Skeletal muscle tissue (tissue), 4 donors: ENCODE data around the gene TMEM169. TPM values are rescaled to one million over a fixed set of nuclear protein-coding genes. Genes with fewer than 3 reads are reported as not detected.
"Not testable (repeated sequence)": the region's sequence is repeated elsewhere in the genome, so short reads cannot be mapped to it uniquely, and the experiment has no call there.

Experiments used
- H3K27ac ChIP-seq: one replicate; pipeline ENCODE4 v1.7.0; 2013; ENCODE audit warnings: mild to moderate bottlenecking, low read depth, low read length, inconsistent platforms
- H3K27me3 ChIP-seq, 3 donors: one replicate each; pipeline ENCODE4 v1.7.0; 2013; ENCODE audit warnings: low read length in 3 of 3; ENCODE audit not compliant: control insufficient read depth in 3 of 3, insufficient read depth in 3 of 3
- H3K36me3 ChIP-seq, 3 donors: one replicate each; pipeline ENCODE4 v1.7.0; 2013; ENCODE audit warnings: low read length in 3 of 3; ENCODE audit not compliant: control insufficient read depth in 3 of 3, insufficient read depth in 3 of 3
- H3K4me1 ChIP-seq, 3 donors: one replicate each; pipeline ENCODE4 v1.7.0; 2013; ENCODE audit warnings: low read length in 3 of 3, mild to moderate bottlenecking in 3 of 3; ENCODE audit not compliant: control insufficient read depth in 3 of 3, insufficient read depth in 3 of 3
- H3K4me3 ChIP-seq, 3 donors: one replicate each; pipeline ENCODE4 v1.7.0; 2013; ENCODE audit warnings: low read length in 3 of 3
- H3K9ac ChIP-seq, 3 donors: one replicate each; pipeline ENCODE4 v1.7.0; 2013; ENCODE audit warnings: low read length in 3 of 3, mild to moderate bottlenecking in 3 of 3, moderate library complexity in 2 of 3, low read depth in 1 of 3
- H3K9me3 ChIP-seq, 3 donors: one replicate each; pipeline ENCODE4 v1.7.0; 2013; ENCODE audit warnings: low read length in 3 of 3; ENCODE audit not compliant: control insufficient read depth in 3 of 3
- total RNA-seq: library from RNA; depleted of rRNA; stranded (reverse); fragments of >200 nt; gene quantifications from one replicate; pipeline ENCODE4 v1.2.3, GENCODE V29; 2014
- donor health status: Osteomylitis.

TMEM169 gene
- total RNA-seq, 1 donor from 2014 or later = 1.6 TPM

DNA sequence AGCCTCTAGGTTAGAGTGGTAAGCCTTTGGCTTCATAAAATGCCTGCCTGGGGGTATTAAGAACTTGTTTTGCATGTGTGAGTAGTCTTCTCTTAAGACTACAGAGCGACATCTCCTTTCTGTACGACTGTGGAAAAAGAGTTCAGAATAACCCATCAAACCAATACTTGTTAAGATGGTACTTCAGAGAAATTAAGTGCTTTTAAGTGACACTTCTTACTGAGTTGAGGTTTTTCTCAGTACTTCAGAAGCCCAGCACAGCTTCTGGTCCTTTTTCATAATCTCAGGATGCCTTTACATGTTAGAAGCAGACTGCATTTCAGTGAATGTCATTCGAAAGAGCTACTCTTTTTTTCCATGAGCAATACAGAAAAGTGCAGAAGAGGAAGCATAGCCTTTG, 38.3 kb downstream of the TMEM169 start:
- Histone ChIP-seq H3K9ac (no peak overlapping the region), H3K36me3 (peaks cover 20 to 64% (median 57%) of the 10 kb centered on the region in 3 donors), H3K27ac (no peak overlapping the region), H3K27me3 (no peaks in the 10 kb centered on the region), H3K9me3 (no peaks in the 10 kb centered on the region), H3K4me1 (peaks cover 0 to 12% (median 6%) of the 10 kb centered on the region in 3 donors), H3K4me3 (no peak overlapping the region)

GRCh38 chr2:216121255-216121654, 39.5 kb downstream of the TMEM169 start:
- H3K27ac ChIP-seq = no peak overlapping the region
- H3K36me3 ChIP-seq = peaks cover 26 to 75% (median 64%) of the 10 kb centered on the region in 3 donors
- peaks cover 0 to under 1% (median 0%) of the 10 kb centered on the region in 3 donors for H3K4me1 ChIP-seq

GRCh38 chr2:216126943-216127342, 45.2 kb downstream of the TMEM169 start:
- Histone ChIP-seq H3K36me3 (peaks cover 34 to 76% (median 62%) of the 10 kb centered on the region in 3 donors), H3K4me3 (no peak overlapping the region)

More at GRCh38 chr2:216121255-216121654, 39.5 kb downstream of the TMEM169 start:
- Histone ChIP-seq H3K4me3 (no peak overlapping the region), H3K9me3 (no peaks in the 10 kb centered on the region), H3K27me3 (no peaks in the 10 kb centered on the region), H3K9ac (no peak overlapping the region)

DNA sequence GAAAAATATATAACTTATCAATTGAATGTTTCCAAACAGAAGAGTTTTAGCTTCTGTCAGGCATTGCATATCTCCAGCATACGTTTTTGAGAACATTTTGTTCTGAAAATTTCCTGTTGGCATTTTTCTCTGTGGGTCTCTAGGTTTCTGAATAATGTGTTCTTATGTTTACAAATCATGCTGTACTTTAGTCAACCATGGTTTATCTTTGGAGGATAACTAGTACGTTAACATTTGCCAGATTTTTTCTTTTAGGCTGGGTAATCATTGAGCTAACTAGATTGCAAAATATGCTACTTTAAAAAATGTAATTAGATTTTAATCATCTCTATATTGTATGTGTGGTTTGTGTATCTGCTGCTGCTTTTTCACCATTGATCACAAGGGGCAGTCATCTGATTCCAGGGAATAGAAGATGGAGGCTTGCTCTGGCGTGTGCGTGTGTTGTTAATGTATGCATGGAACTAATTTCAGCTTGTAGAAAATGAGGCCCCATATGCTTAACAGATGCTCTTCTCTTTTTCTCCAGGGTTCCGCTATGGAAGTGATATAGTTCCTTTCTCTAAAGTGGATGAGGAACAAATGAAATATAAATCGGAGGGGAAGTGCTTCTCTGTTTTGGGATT, 48.7 kb downstream of the TMEM169 start:
- Histone ChIP-seq H3K27me3 (no peaks in the 10 kb centered on the region), H3K4me3 (no peak overlapping the region), H3K36me3 (peaks cover 43 to 82% (median 71%) of the 10 kb centered on the region in 3 donors), H3K27ac (no peak overlapping the region), H3K9me3 (no peaks in the 10 kb centered on the region), H3K4me1 (no peaks in the 10 kb centered on the region), H3K9ac (no peak overlapping the region)

More at GRCh38 chr2:216126943-216127342, 45.2 kb downstream of the TMEM169 start:
- Histone ChIP-seq H3K9ac (no peak overlapping the region), H3K9me3 (no peaks in the 10 kb centered on the region), H3K4me1 (no peaks in the 10 kb centered on the region), H3K27me3 (no peaks in the 10 kb centered on the region), H3K27ac (no peak overlapping the region)

DNA sequence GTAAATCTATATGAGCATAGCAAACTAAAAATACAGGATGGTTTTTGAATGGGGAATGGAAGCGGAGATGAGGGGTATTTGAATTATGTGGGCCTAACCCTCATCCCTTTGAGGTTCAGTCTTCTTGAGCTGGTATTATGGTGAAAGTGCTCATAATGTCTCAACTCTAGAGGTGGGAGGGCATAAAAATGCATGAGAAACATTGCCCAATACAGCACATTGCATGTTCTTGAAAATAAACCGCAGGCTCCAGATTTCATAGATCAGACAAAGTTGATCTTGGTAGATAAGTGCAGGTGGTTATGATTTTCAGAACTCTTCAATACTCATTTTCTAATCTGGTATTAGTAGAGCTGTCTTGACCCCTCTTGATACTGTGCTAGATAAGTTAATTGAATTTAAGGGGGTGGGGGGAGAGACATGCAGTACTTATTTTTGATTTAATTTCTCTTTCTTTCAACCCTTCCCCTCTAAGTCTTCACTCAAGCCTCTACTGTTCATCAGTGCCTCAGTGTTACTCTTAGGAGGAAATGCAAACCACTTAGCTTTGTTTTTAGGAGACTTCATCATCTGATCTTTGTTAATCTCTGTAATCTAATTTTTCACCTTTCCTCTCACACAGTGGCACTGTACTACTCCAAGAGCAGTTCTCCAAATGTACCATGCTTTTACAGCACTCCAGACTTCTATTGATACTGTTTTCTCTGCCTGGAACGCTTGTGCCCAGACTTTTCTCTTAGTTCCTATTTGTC, 49.6 kb downstream of the TMEM169 start:
- no peak overlapping the region for H3K27ac ChIP-seq
- no peak overlapping the region for H3K4me3 ChIP-seq
- no peaks in the 10 kb centered on the region for H3K27me3 ChIP-seq
- H3K36me3 ChIP-seq = peaks cover 37 to 77% (median 66%) of the 10 kb centered on the region in 3 donors
- H3K9me3 ChIP-seq = no peaks in the 10 kb centered on the region
- no peak overlapping the region for H3K9ac ChIP-seq
- no peaks in the 10 kb centered on the region for H3K4me1 ChIP-seq

DNA sequence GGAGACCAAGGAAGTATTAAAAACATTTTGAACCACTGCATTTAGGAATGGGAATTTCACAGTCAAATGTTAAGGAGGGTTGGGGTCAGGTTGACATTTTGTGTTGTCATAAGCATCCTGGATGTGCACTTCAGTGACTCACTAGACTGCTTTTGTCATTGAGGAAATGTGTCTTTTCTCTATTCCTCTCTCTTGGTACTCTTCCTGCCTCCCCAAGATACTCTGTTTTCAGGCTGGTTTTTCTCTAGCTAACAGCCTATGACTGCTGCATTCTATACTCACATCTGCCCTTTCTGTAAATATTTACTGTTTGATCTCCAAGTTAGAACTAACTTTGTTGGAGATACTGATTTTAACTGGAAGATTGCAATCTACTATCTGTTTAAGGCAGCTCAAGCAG, 50.9 kb downstream of the TMEM169 start:
- H3K9ac ChIP-seq = no peak overlapping the region
- H3K36me3 ChIP-seq = peaks cover 35 to 80% (median 66%) of the 10 kb centered on the region in 3 donors
- no peak overlapping the region for H3K4me3 ChIP-seq
- H3K27ac ChIP-seq = no peak overlapping the region
- no peaks in the 10 kb centered on the region for H3K4me1 ChIP-seq
- no peaks in the 10 kb centered on the region for H3K9me3 ChIP-seq
- H3K27me3 ChIP-seq = no peaks in the 10 kb centered on the region

DNA sequence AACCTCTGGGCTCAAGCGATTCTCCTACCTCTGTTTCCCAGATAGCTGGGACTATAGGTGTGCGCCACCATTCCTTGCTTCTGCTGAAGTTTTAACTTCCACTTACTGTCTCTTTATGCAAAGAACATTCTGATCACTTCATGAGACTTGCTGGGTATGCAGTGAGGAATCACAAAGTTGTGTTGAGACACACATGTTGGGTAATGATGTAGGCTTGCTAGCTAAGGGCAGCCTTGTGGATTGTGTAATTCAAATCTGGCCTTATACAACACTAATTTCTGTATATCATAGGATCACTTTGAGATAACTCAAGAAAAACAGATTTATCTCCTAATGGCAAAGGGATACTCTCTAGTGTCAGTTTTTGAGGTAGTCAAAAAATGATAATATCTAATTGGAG, 51.7 kb downstream of the TMEM169 start:
- no peaks in the 10 kb centered on the region for H3K4me1 ChIP-seq
- no peaks in the 10 kb centered on the region for H3K9me3 ChIP-seq
- H3K4me3 ChIP-seq = no peak overlapping the region
- H3K27ac ChIP-seq = no peak overlapping the region
- no peaks in the 10 kb centered on the region for H3K27me3 ChIP-seq
- H3K9ac ChIP-seq = no peak overlapping the region
- peaks cover 40 to 80% (median 70%) of the 10 kb centered on the region in 3 donors for H3K36me3 ChIP-seq

- H3K4me1 ChIP-seq = no peaks in the 10 kb centered on the region
- no peak overlapping the region for H3K9ac ChIP-seq
- H3K9me3 ChIP-seq = no peaks in the 10 kb centered on the region
- H3K4me3 ChIP-seq = no peak overlapping the region
- H3K27ac ChIP-seq = no peak overlapping the region
- H3K27me3 ChIP-seq = no peaks in the 10 kb centered on the region
- peaks cover 45 to 79% (median 74%) of the 10 kb centered on the region in 3 donors for H3K36me3 ChIP-seq
Observed at GRCh38 chr2:216134958-216135541, 53.3 kb downstream of the TMEM169 start.

- Histone ChIP-seq H3K9ac (no peak overlapping the region), H3K4me3 (no peak overlapping the region), H3K4me1 (no peaks in the 10 kb centered on the region), H3K27me3 (no peaks in the 10 kb centered on the region), H3K36me3 (peaks cover 32 to 80% (median 78%) of the 10 kb centered on the region in 3 donors), H3K9me3 (no peaks in the 10 kb centered on the region), H3K27ac (no peak overlapping the region)
Observed at GRCh38 chr2:216139884-216140283, 58.2 kb downstream of the TMEM169 start.

DNA sequence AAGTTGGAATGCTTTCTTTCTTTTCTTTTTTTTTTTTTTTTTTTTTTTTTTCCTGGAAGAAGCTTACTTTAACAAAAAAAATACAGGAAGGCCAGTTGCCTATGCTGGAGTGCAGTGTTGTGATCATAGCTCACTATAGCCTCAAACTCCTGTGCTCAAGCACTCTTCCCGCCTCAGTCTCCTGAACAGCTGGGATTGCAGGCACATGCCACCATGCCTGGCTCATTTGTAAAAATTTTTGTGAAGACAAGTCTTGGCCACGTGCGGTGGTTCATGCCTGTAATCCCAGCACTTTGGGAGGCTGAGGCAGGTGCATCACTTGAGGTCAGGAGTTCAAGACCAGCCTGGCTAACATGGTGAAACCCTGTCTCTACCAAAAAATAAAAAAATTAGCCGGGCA, 59.8 kb downstream of the TMEM169 start:
- peaks cover 32 to 77% (median 75%) of the 10 kb centered on the region in 3 donors for H3K36me3 ChIP-seq
- H3K9me3 ChIP-seq = not testable (repeated sequence)

More for the DNA sequence above, 59.8 kb downstream of the TMEM169 start:
- not testable (repeated sequence) for H3K4me1 ChIP-seq, H3K9ac ChIP-seq, H3K27me3 ChIP-seq, H3K27ac ChIP-seq, H3K4me3 ChIP-seq
